GM12878 (cell line): Measurements from ENCODE around the gene PROSER2. TPM values are rescaled to one million over a fixed set of nuclear protein-coding genes. Genes with fewer than 3 reads are reported as not detected.

Experiments
- ATAC-seq: fragments of 200-7000 bp; cut with Tn5 transposase; 3 replicates; pipeline ENCODE4 v1.9.1; 2020; ENCODE audit warnings: mild to moderate bottlenecking, moderate library complexity
- BruUV-seq: library from RNA; stranded (reverse); fragments of 400-500 nt; replicated peaks from 2 replicates; lab custom pipeline; 2021; lab: Mats Ljungman, UMichigan
- CTCF ChIA-PET: fragments of 300-600 bp; sonication (Branson Sonifier 250); formaldehyde crosslinking; extraction: SDS; loops from one replicate; lab custom pipeline; 2021; ENCODE audit warnings: inconsistent platforms; lab: Yijun Ruan, JAX
- POLR2A ChIA-PET: fragments of 350-600 bp; formaldehyde crosslinking; extraction: SDS; loops from one replicate; lab custom pipeline; 2021; ENCODE audit warnings: inconsistent platforms; lab: Charles Lee
- RAD21 ChIA-PET: fragments of 300-600 bp; sonication (Branson Sonifier 250); formaldehyde crosslinking; loops from one replicate; lab custom pipeline; 2023; ENCODE audit warnings: antibody characterized with exemption; ENCODE audit not compliant: unreplicated experiment; lab: Charles Lee
- SMC1A ChIA-PET: fragments of 300-600 bp; sonication (Branson Sonifier 250); formaldehyde crosslinking; loops from one replicate; lab custom pipeline; 2023; ENCODE audit not compliant: unreplicated experiment, uncharacterized antibody; lab: Charles Lee
- DNase-seq: peaks from one replicate; pipeline ENCODE4 v3.0.0-alpha.2; 2011; ENCODE audit warnings: low read depth, low spot score
- FAIRE-seq: peaks from 3 replicates; lab custom pipeline; 2011; peaks lifted over from hg19 to GRCh38; lab: Jason Lieb, UNC
- H2AFZ ChIP-seq: 2 replicates; pipeline ENCODE4 v1.6.0; 2011; ENCODE audit warnings: low read depth, low read length, control low read depth; ENCODE audit not compliant: control insufficient read depth
- H3K27ac ChIP-seq: 2 replicates; pipeline ENCODE4 v1.5.1; 2011; ENCODE audit warnings: control low read depth; ENCODE audit not compliant: control insufficient read depth, insufficient read depth
- H3K27me3 ChIP-seq, 2 experiments: replicated peaks in 1 of 2; 2 replicates each; pipeline versions ENCODE4 v1.6.0 to v1.6.1; 2011; ENCODE audit warnings: low read length in 1 of 2; ENCODE audit not compliant: control insufficient read depth in 2 of 2, insufficient read depth in 2 of 2
- H3K36me3 ChIP-seq, 2 experiments: 2 replicates each; pipeline ENCODE4 v1.5.1; 2011; ENCODE audit warnings: low read length in 1 of 2; ENCODE audit not compliant: control insufficient read depth in 2 of 2, insufficient read depth in 2 of 2
- H3K4me1 ChIP-seq: 2 replicates; pipeline ENCODE4 v1.6.1; 2011; ENCODE audit warnings: mild to moderate bottlenecking, low read length, moderate library complexity, mixed read lengths; ENCODE audit not compliant: control insufficient read depth, insufficient read depth
- H3K4me2 ChIP-seq: 2 replicates; pipeline ENCODE4 v1.6.0; 2011; ENCODE audit warnings: control low read depth; ENCODE audit not compliant: control insufficient read depth, insufficient read depth
- H3K4me3 ChIP-seq: fragments of 200-600 bp; sonication (generic); 2 replicates; pipeline ENCODE4 v1.5.1; 2016
- H3K79me2 ChIP-seq: 2 replicates; pipeline ENCODE4 v1.6.0; 2011; ENCODE audit warnings: low read length; ENCODE audit not compliant: control insufficient read depth, insufficient read depth
- H3K9ac ChIP-seq: 2 replicates; pipeline ENCODE4 v1.8.0; 2011; ENCODE audit warnings: low read length, control low read depth, mixed read lengths; ENCODE audit not compliant: control insufficient read depth, insufficient read depth
- H3K9me3 ChIP-seq: replicated peaks from 3 replicates; pipeline ENCODE4 v1.5.1; 2011; ENCODE audit warnings: mild to moderate bottlenecking, low read length; ENCODE audit not compliant: control insufficient read depth, insufficient read depth
- H4K20me1 ChIP-seq: 2 replicates; pipeline ENCODE4 v1.6.0; 2011; ENCODE audit not compliant: control insufficient read depth, insufficient read depth
- ATF2 ChIP-seq: IDR thresholded peaks from 2 replicates; pipeline ENCODE4 v1.6.1; 2012; ENCODE audit warnings: low read length, inconsistent platforms
- BRCA1 ChIP-seq: IDR thresholded peaks from 2 replicates; pipeline ENCODE4 v1.6.1; 2011; ENCODE audit warnings: low read depth, low read length, improper control_type of control experiment
- CBFB ChIP-seq: IDR thresholded peaks from 2 replicates; pipeline ENCODE4 v1.6.1; 2016; ENCODE audit warnings: antibody characterized with exemption, low read depth
- CHD2 ChIP-seq: IDR thresholded peaks from 2 replicates; pipeline ENCODE4 v1.6.1; 2011; ENCODE audit warnings: low read depth, low read length, improper control_type of control experiment, borderline replicate concordance
- HCFC1 ChIP-seq: fragments of 150-350 bp; IDR thresholded peaks from 2 replicates; pipeline ENCODE4 v1.6.1; 2014; ENCODE audit warnings: low read length
- IRF3 ChIP-seq: fragments of 450-650 bp; IDR thresholded peaks from 2 replicates; pipeline ENCODE4 v1.6.1; 2014; ENCODE audit warnings: mild to moderate bottlenecking
- JUND ChIP-seq: IDR thresholded peaks from 2 replicates; pipeline ENCODE4 v1.6.1; 2012; ENCODE audit warnings: low read depth, mild to moderate bottlenecking, low read length, improper control_type of control experiment, moderate library complexity
- KDM1A ChIP-seq: fragments of 200-600 bp; sonication (generic); IDR thresholded peaks from 2 replicates; pipeline ENCODE4 v1.6.1; 2016; ENCODE audit warnings: borderline replicate concordance
- PAX8 ChIP-seq: fragments of 450-650 bp; IDR thresholded peaks from 2 replicates; pipeline ENCODE4 v1.6.1; 2017; ENCODE audit warnings: mild to moderate bottlenecking, moderate library complexity
- POU2F2 ChIP-seq: IDR thresholded peaks from 3 replicates; pipeline ENCODE4 v1.6.1; 2011; ENCODE audit warnings: low read depth, mild to moderate bottlenecking, low read length, borderline replicate concordance
- RUNX3 ChIP-seq: IDR thresholded peaks from 2 replicates; pipeline ENCODE4 v1.6.1; 2012; ENCODE audit warnings: low read length, inconsistent platforms
- SKIL ChIP-seq: fragments of 450-650 bp; IDR thresholded peaks from 2 replicates; pipeline ENCODE4 v1.6.1; 2017; ENCODE audit warnings: mild to moderate bottlenecking, low read depth, inconsistent platforms; ENCODE audit not compliant: poor library complexity, severe bottlenecking
- SMAD1 ChIP-seq: fragments of 450-650 bp; IDR thresholded peaks from 2 replicates; pipeline ENCODE4 v1.6.1; 2018; ENCODE audit warnings: mild to moderate bottlenecking, low read depth; ENCODE audit not compliant: partially characterized antibody
- WRNIP1 ChIP-seq: IDR thresholded peaks from 2 replicates; pipeline ENCODE4 v1.6.1; 2011; ENCODE audit warnings: low read depth, low read length, improper control_type of control experiment, borderline replicate concordance
- ZNF217 ChIP-seq: fragments of 450-650 bp; IDR thresholded peaks from 2 replicates; pipeline ENCODE4 v1.6.1; 2017; ENCODE audit warnings: antibody characterized with exemption, mild to moderate bottlenecking
- ZNF687 ChIP-seq: fragments of 450-650 bp; IDR thresholded peaks from 2 replicates; pipeline ENCODE4 v1.6.1; 2017; ENCODE audit warnings: mild to moderate bottlenecking, moderate library complexity
- WGBS: methylation state at CpG from one replicate; pipeline ENCODE4 v1.1.6; 2016; ENCODE audit warnings: low lambda C conversion rate; ENCODE audit not compliant: insufficient replicate concordance, insufficient coverage; ENCODE audit errors: missing lambda C conversion rate; 5-methylcytosine and 5-hydroxymethylcytosine counted together
- in situ Hi-C: fragments of 300-500 bp; cut with MboI; formaldehyde crosslinking; loops from 9 replicates; pipeline ENCODE4 v1.14.3; 2018; ENCODE audit warnings: mixed read lengths
- intact Hi-C: fragments of 100-400 bp; cut with micrococcal nuclease; formaldehyde crosslinking; loops from one replicate; pipeline ENCODE4 v1.14.2; 2022; ENCODE audit not compliant: unreplicated experiment
- polyA plus RNA-seq, 11 experiments: library from polyadenylated mRNA; depleted of rRNA in 4 of 11; unstranded in 6 of 11; stranded (reverse) in 5 of 11; fragments of >200 nt; fragmentation: Nextera tagmentation in 4 of 11; fragmentation: Illumina TruSeq in 1 of 11; extraction: Ambion mirVana in 4 of 11; extraction: Trizol in 1 of 11; gene quantifications; 1 replicate in 1 of 11; 2 replicates in 10 of 11; pipeline versions ENCODE4 v1.2.1 to v1.2.3, GENCODE V29; 2011 to 2016; ENCODE audit warnings: inconsistent platforms in 2 of 11, missing spikeins in 2 of 11, low read depth in 1 of 11
- total RNA-seq, 4 experiments: library from RNA; depleted of rRNA in 3 of 4; stranded (reverse); fragments of >200 nt in 3 of 4; fragmentation: Illumina TruSeq in 1 of 4; extraction: Trizol in 1 of 4; gene quantifications; 2 replicates each; pipeline versions ENCODE4 v1.2.1 to v1.2.3, GENCODE V29; 2013 to 2021

PROSER2 gene
- total and polyA plus RNA-seq, 10 of the 15 experiments (the other 5 are each of a cell fraction or from before 2014, with no cell fraction given) = 0.04 to 0.25 (median 0.07) TPM; not detected in 6

GRCh38 chr10:11845113-11845512, 22.0 kb downstream of the PROSER2 start:
- DNase-seq = no peak
- Histone ChIP-seq H4K20me1 (no peaks in the 10 kb centered on the region), H3K79me2 (no peaks in the 10 kb centered on the region), H3K4me3 (no peak overlapping the region), H3K9me3 (no peaks in the 10 kb centered on the region), H2AFZ (no peak overlapping the region), H3K4me2 (no peak overlapping the region), H3K27ac (no peak overlapping the region), H3K9ac (no peak overlapping the region), H3K4me1 (no peaks in the 10 kb centered on the region), H3K27me3 (no peaks in the 10 kb centered on the region), H3K36me3 (no peaks in the 10 kb centered on the region)
- 7% methylated on average over 7 of the region's 7 CpGs for WGBS
- in situ Hi-C loops (no loop called here), intact Hi-C loops (no loop called here)
- RAD21 ChIA-PET = no interaction called here
- SMC1A ChIA-PET = interaction anchor here (1.0 kb wide), 1 partner anchor 99 kb away, joined by 3 read pairs; no protein-coding TSS in a partner anchor
- no peak for ATAC-seq
- no TSS peak for BruUV-seq
- CTCF ChIA-PET = interaction anchor here (1.6 to 2.5 kb wide), 2 partner anchors 9 to 25 kb away, joined by 5 to 12 read pairs; no protein-coding TSS in a partner anchor
- FAIRE-seq = no peak
- POLR2A ChIA-PET = no interaction called here
- TF ChIP-seq ZNF217 (no peak), RUNX3 (no peak), ATF2 (no peak), HCFC1 (no peak), PAX8 (no peak), JUND (no peak), CHD2 (no peak), ZNF687 (no peak), CBFB (no peak), KDM1A (no peak), POU2F2 (no peak), SKIL (no peak), WRNIP1 (no peak), SMAD1 (no peak), BRCA1 (no peak), IRF3 (no peak)
